HG02610 (cell line): ENCODE measurements around the gene WDR47.
"Not testable (repeated sequence)": the region's sequence is repeated elsewhere in the genome, so short reads cannot be mapped to it uniquely, and the experiment has no call there.

ENCODE experiments used
- ATAC-seq: cut with Tn5 transposase; IDR thresholded peaks from one replicate; pipeline ENCODE4 v1.9.1; 2021; ENCODE audit warnings: mild to moderate bottlenecking, moderate library complexity; ENCODE audit not compliant: unreplicated experiment

WDR47 gene

GRCh38 chr1:108969346-108969745, 72.6 kb downstream of the WDR47 start:
- no peak for ATAC-seq

- peak; percentile 96 for ATAC-seq
Measured at GRCh38 chr1:108963052-108963686, 78.7 kb downstream of the WDR47 start, which contains the start of gene CLCC1. Gene CLCC1, minus strand, starts transcription at chr1:108963484. Its CDS starts 13,047 bp downstream, at chr1:108950437.

- ATAC-seq = no peak
Measured at GRCh38 chr1:108962681-108963051, 79.2 kb downstream of the WDR47 start.

- no peak for ATAC-seq
Measured at GRCh38 chr1:108961752-108962486, 80.0 kb downstream of the WDR47 start.

- ATAC-seq = no peak
Measured at GRCh38 chr1:108961198-108961597, 80.7 kb downstream of the WDR47 start.

DNA sequence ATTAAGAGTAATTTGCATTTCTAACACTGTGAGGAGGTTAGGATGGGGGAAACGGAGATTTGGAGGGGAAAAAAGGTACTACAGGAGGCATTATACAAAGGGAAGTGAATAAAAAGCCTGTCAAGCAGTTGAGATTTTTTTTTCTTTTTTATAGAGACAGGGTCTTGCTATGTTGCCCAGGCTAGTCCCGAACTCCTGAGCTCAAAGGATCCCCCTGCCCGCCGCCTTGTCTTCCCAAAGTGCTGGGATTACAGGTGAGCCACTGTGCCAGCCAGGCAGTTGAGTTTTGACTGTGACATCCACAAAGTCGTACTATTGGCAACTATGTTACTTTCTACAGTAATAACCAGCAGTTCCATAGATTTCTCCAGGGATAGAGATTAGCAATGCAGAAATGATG, 81.2 kb downstream of the WDR47 start:
- no peak for ATAC-seq

DNA sequence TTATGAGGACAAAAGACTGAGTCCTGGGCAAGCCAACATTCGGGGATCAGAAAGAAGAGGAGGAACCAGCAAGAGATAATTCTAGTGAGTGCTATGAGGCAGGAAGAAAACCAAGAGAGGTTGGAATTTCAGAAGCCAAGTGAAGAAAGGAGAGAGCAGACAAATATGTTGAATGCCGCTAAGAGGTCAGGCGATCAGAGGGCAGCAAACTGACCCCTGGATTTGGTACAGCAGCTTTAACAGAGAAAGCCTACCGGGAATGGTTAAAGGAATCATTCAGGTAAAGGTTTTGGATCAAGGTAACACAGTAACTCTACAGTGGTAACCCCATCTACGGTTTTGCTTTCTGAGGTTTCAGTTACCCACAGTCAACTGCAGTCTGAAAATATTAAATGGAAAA, 84.0 kb downstream of the WDR47 start:
- ATAC-seq = no peak

DNA sequence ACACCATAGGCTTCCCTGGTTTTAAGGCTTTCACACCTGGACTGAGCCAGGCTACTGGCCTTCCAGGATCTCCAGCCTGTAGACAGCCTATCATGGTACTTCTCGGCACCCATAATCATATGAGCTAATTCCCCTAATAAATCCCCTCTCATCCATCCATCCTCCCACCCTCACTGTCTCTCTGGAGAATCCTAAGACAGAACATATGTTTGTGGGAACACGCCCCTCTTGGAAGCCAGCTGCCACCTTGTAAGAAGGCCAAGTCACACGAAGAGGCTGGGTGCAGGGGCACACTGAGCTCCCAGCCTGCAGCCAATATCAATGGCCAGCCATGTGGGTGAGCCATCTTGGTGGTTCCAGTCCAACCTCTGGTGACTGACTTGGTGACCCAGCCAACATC, 86.0 kb downstream of the WDR47 start:
- ATAC-seq = no peak

GRCh38 chr1:108955111-108955510, 86.8 kb downstream of the WDR47 start:
- ATAC-seq = no peak

DNA sequence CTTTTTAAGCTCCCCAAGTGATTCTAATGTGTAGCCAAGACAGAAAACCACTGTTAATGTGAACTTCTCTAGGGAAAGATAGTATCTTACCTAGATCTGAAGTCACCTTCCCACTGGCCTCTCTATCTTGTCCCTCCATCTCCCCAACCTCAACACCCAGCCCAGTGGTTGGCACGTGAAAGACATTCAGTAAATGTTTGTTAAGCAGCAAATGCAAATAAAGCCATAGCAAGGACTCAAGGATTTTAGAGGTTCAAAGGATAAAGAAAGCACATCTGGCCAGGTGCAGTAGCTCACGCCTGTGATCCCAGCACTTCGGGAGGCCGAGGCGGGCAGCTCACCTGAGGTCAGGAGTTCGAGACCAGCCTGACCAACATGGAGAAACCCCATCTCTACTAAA, 88.5 kb downstream of the WDR47 start:
- no peak for ATAC-seq

- no peak for ATAC-seq
Measured at GRCh38 chr1:108951242-108951641, 90.7 kb downstream of the WDR47 start.

- ATAC-seq = no peak
Measured at GRCh38 chr1:108949044-108949443, 92.9 kb downstream of the WDR47 start.

- ATAC-seq = no peak
Measured at GRCh38 chr1:108947871-108948525, 93.9 kb downstream of the WDR47 start.

- no peak for ATAC-seq
Measured at GRCh38 chr1:108936170-108936569, 105.7 kb downstream of the WDR47 start.

GRCh38 chr1:108933944-108934343, 108.0 kb downstream of the WDR47 start:
- no peak for ATAC-seq

DNA sequence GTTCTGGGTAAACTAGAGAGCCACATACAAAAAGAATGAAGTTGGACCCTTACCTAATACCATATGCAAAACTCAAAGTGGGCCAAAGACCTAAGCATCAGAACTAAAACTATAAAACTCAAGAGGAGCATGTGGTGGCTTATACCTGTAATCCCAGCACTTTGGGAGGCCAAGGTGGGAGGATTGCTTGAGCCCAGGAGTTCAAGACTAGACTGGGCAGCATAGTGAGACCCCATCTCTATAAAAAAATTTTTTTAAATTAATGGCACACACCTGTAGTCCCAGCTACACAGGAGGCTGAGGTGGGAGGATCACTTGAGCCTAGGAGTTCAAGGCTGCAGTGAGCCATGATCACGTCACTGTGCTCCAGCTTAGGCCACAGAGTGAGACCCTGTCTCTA, 114.3 kb downstream of the WDR47 start:
- ATAC-seq = not testable (repeated sequence)

DNA sequence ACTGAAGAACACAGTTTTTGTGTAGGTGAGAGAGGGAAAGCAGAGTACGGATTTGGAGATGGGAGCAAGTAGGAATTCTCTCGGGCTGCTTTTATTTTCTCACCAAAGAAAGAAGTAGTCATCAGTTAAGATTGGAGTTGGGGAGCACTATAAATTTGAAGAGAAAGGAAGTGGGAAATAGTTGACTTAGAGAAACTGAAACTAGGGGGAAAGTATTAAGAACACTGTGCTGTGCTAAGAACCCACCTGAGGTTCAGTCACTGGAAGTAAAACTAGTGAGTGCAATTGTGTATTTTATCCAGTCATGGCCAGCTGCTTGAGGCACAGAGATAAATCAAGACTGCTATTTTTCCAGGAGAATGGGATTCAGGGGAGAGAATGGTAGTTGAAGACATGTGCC, 116.0 kb downstream of the WDR47 start:
- no peak for ATAC-seq
